Stimulated activated memory B cell treated with anti-CD40 and anti-IgM and Interleukin-4, amounts not matched to agents 10 μg/mL and 1 μg/mL and 100 μg/mL, for 72 hours (primary cell): Measurements from ENCODE around the gene HSPA1B.
A peak's percentile ranks its signal among the peaks of the same experiment; 100 is the strongest.
"Not testable (repeated sequence)": the region's sequence is repeated elsewhere in the genome, so short reads cannot be mapped to it uniquely, and the experiment has no call there.

Experiments
- ATAC-seq: fragments of 150-1000 bp; cut with Tn5 transposase; 2 replicates; pipeline ENCODE4 v1.10.0; 2021
- H3K27ac Mint-ChIP-seq: one replicate; pipeline ENCODE4 v1.8.0; 2022; ENCODE audit warnings: mild to moderate bottlenecking, mixed read lengths
- H3K27me3 Mint-ChIP-seq: one replicate; pipeline ENCODE4 v1.8.0; 2022; ENCODE audit warnings: mixed read lengths
- H3K36me3 Mint-ChIP-seq: one replicate; pipeline ENCODE4 v1.8.0; 2022; ENCODE audit warnings: mixed read lengths
- H3K4me1 Mint-ChIP-seq: one replicate; pipeline ENCODE4 v1.8.0; 2022; ENCODE audit warnings: mixed read lengths
- H3K4me3 Mint-ChIP-seq: one replicate; pipeline ENCODE4 v1.8.0; 2022; ENCODE audit warnings: mild to moderate bottlenecking, moderate library complexity, mixed read lengths
- H3K9me3 Mint-ChIP-seq: one replicate; pipeline ENCODE4 v1.8.0; 2022; ENCODE audit warnings: mixed read lengths

The HSPA1B gene

DNA sequence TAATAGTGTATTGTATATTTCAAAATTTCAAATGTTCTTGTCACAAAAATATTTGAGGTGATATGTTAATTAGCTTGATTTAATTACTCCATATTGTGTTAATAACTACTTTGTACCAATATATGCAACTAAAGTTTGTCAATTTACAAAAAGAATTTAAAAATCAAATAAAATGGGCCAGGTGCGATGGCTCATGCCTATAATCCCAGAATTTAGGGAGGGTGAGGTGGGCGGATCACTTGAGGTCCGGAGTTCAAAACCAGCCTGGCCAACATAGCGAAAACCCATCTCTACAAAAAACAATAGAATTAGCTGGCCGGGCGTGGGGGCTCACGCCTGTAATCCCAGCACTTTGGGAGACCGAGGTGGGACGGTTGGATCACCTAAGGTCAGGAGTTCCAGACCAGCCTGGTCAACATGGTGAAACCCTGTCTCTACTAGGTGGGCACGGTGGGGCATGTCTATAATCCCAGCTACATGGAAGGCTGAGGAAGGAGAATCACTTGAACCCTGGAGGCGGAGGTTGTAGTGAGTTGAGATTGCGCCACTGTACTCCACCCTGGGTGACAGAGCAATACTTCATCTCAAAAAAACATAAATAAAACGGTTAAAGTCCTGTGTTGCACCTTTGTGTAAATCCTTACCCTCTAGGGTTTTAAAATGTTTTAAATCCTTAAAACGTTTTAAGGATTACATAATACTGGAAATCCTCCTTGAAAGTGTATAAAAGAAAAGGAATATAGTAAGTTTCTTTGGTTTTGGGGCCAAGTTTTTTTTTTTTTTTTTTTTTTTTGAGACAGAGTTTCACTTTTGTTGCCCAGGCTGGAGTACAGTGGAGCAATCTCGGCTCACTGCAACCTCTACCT lies 4.0 kb downstream of the HSPA1B start:
- no peaks in the 10 kb centered on the region for H3K27me3 Mint-ChIP-seq
- no peak overlapping the region for H3K27ac Mint-ChIP-seq
- no peaks in the 10 kb centered on the region for H3K9me3 Mint-ChIP-seq
- peak overlapping the region; percentile 95 for H3K4me3 Mint-ChIP-seq
- no peak for ATAC-seq
- H3K36me3 Mint-ChIP-seq = peaks cover 17% of the 10 kb centered on the region
- peaks cover 25% of the 10 kb centered on the region for H3K4me1 Mint-ChIP-seq

DNA sequence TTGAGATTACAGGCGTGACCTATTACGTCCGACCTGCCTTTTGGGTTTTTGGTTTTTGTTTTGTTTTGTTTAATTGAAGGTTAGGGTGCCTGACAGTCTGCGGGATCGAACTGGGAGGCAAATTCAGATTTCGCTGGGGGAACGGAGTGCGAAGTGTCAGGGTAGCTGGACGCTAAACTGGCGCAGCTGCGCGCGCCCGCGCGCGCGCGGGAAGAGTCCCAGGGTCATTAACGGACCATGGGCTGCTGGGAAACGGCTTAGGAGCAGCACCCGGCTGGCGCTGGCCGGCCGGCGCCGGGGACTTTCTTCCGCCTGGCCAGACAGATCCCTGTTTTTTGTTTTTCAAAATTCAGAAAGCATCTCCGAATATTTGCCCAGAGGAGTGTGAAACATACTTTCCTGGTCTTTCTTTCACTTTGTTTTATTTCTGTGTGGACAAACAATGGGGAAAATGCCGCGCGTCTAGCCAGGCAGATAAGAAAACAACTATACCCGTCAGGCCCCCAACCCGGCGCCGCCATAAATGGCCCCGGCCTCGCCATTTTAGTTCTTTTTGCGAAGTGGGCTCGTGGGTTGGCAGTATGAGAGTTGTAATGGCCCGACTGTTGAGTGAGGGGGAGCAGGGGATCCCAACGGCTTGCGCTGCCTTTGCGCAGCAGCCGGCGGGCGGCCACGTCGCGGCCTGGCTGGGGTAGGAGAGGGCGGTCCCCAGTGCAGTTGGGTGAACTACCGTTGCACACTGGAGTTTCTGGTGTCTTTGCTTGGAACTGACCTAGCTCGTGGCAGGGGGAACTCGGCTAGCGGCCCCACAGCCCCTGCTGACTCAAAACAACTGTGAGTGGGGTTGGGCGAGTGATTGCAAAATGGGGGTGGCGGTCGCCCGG lies 7.1 kb downstream of the HSPA1B start:
- ATAC-seq = peak; percentile 79
- H3K27me3 Mint-ChIP-seq = no peaks in the 10 kb centered on the region
- peaks cover 38% of the 10 kb centered on the region for H3K36me3 Mint-ChIP-seq
- peak overlapping the region; percentile 100 for H3K27ac Mint-ChIP-seq
- H3K9me3 Mint-ChIP-seq = no peaks in the 10 kb centered on the region
- peaks cover 49% of the 10 kb centered on the region for H3K4me1 Mint-ChIP-seq
- H3K4me3 Mint-ChIP-seq = peak overlapping the region; percentile 93

DNA sequence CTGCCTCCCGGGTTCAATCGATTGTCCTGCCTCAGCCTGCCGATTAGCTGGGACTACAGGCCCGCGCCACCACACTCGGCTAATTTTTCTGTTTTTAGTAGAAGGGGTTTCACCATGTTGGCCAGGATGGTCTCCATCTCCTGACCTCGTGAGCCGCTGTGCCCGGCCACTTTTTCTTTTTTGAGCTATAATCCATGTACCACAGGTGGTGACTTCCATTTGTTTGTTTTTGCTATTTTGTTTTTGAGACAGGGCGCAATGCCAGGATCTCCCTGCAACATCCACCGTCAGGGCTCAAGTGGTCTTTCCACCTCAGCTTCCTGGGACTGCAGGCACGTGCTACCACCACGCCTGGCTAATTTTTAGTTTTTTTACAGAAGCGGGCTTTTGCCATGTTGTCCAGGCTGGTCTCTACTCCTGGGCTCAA lies 8.5 kb downstream of the HSPA1B start:
- peak overlapping the region; percentile 100 for H3K27ac Mint-ChIP-seq
- peaks cover 34% of the 10 kb centered on the region for H3K4me1 Mint-ChIP-seq
- peaks cover 52% of the 10 kb centered on the region for H3K36me3 Mint-ChIP-seq
- no peak for ATAC-seq
- peak overlapping the region; percentile 93 for H3K4me3 Mint-ChIP-seq
- no peaks in the 10 kb centered on the region for H3K9me3 Mint-ChIP-seq
- no peaks in the 10 kb centered on the region for H3K27me3 Mint-ChIP-seq

DNA sequence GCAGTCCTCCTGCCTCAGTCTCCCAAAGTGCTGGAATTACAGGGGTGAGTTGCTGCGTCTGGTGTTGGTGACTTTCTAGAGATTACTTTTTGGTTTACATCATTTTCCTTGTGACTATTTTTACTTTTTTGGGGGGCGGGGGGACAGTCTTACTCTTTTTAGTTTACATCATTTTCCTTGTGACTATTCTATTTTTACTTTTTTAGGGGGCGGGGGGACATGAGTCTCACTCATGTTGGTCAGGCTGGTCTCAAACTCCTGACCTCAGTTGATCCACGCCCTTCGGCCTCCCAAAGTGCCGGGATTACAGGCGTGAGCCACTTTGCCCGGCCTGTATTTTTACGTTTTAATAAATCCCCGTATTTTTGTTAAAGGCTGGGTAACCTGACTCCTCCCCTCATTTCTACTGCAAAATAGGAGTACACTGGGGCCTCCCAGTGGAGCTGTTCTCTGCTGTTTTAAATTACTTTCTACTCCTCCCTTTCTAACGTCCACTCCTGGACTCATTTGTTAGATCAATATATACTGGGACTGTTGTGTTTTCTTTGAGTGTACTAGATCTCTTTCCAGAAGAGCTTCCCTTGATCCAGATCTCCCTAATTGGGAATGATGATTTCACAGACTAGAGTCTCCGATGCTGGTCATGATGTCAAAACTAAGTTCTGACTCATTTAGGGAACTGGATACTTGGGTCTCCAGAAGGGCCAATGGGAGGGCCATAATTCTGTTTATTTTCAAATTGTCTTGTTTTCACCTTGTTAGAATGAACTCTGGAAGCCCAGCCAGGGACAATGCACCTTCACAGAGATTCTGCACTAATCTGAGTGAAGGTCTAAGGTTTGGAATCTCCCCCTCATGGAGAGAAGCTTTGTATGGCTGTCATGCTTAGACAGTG lies 9.2 kb downstream of the HSPA1B start:
- Mint-ChIP-seq H3K4me1 (peaks cover 34% of the 10 kb centered on the region), H3K4me3 (peak overlapping the region; percentile 93), H3K36me3 (peaks cover 59% of the 10 kb centered on the region), H3K9me3 (no peaks in the 10 kb centered on the region), H3K27ac (peak overlapping the region; percentile 100), H3K27me3 (no peaks in the 10 kb centered on the region)
- ATAC-seq = no peak

DNA sequence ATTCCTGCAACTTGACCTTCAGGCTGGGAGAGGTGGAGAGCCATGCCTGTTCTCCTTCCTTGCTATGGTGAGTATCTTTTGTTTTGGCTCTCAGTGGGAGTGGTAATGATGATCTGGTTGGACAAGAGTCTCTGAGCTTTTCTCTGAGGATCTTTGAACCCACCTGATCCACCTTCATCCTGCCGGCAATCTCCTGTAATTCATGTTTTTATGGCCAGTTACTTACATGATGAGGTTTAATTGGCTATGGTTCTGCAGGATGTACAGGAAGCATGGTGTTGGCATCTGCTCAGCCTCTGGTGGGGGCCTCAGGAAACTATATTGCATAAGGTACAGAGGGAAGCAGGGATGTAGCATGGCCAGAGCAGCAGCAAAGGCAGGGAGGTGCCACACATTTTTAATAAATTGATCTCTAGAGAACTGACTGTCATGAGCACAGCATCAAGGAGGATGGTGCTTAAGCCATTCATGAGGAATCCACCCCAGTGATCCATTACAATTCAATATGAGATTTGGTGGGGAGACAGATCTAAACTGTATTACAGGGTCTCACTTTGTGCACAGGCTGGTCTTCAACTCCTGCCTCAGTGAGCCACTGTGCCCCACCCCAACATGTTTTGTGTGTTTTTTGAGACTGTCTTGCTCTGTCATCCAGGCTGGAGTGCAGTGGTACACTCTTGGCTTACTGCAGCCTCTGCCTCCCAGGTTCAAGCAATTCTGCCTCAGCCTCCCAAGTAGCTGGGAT lies 10.0 kb downstream of the HSPA1B start:
- ATAC-seq = no peak
- Mint-ChIP-seq H3K27me3 (no peaks in the 10 kb centered on the region), H3K4me1 (peaks cover 34% of the 10 kb centered on the region), H3K36me3 (peaks cover 66% of the 10 kb centered on the region), H3K4me3 (peak overlapping the region; percentile 93), H3K27ac (peak overlapping the region; percentile 100), H3K9me3 (no peaks in the 10 kb centered on the region)

DNA sequence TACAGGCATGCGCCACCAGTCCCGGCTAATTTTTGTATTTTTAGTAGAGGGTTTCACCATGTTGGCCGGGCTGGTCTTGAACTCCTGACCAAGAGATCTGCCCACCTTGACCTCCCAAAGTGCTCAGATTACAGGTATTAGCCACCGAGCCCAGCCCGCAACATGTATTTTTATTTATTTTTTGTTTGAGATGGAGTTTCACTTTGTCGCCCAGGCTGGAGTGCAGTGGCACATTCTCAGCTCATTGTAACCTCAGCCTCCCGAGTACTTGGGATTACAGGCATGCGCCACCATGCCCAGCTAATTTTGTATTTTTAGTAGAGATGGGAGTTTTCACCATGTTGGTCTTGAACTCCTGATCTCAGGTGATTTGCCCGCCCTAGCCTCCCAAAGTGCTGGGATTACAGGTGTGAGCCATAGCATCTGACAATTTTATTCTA lies 10.6 kb downstream of the HSPA1B start:
- Mint-ChIP-seq H3K4me3 (peak overlapping the region; percentile 93), H3K4me1 (peaks cover 34% of the 10 kb centered on the region), H3K36me3 (peaks cover 66% of the 10 kb centered on the region)
- H3K27me3 Mint-ChIP-seq, ATAC-seq, H3K27ac Mint-ChIP-seq, H3K9me3 Mint-ChIP-seq: not testable (repeated sequence)

DNA sequence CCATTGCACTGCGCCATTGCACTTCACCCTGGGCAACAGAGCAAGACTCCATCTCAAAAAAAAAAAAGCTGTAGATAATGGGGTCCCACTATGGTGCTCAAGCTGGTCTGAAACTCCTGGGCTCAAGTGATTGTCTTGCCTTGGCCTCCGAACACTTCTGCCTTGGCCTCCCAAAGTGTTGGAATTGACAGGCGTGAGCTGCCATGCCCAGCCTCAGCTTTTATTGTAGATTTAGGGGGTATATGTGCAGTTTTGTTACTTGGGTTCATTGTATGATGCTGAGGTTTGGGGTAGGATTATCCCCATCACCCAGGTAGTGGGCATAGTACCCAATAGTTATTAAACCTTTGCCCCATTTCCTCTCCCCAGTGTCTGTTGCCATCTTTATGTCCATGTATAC lies 11.4 kb downstream of the HSPA1B start:
- Mint-ChIP-seq H3K4me1 (peaks cover 34% of the 10 kb centered on the region), H3K27ac (no peak overlapping the region), H3K4me3 (no peak overlapping the region), H3K9me3 (no peaks in the 10 kb centered on the region), H3K27me3 (no peaks in the 10 kb centered on the region), H3K36me3 (peaks cover 66% of the 10 kb centered on the region)
- no peak for ATAC-seq

DNA sequence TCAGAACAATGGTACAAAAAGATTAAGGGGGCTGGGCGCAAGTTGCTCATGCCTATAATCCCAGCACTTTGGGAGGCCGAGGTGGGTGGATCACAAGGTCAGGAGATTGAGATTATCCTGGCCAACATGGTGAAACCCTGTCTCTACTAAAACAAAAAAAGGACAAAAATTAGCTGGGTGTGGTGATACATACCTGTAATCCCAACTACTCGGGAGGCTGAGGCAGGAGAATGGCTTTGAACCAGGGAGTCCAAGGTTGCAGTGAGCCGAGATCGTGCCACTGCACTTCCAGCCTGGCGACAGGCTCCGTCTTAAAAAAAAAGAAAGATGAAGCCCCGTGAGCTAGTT lies 12.2 kb downstream of the HSPA1B start:
- not testable (repeated sequence) for H3K9me3 Mint-ChIP-seq, ATAC-seq, H3K4me3 Mint-ChIP-seq, H3K27ac Mint-ChIP-seq, H3K27me3 Mint-ChIP-seq
- Mint-ChIP-seq H3K36me3 (peaks cover 65% of the 10 kb centered on the region), H3K4me1 (peaks cover 34% of the 10 kb centered on the region)

DNA sequence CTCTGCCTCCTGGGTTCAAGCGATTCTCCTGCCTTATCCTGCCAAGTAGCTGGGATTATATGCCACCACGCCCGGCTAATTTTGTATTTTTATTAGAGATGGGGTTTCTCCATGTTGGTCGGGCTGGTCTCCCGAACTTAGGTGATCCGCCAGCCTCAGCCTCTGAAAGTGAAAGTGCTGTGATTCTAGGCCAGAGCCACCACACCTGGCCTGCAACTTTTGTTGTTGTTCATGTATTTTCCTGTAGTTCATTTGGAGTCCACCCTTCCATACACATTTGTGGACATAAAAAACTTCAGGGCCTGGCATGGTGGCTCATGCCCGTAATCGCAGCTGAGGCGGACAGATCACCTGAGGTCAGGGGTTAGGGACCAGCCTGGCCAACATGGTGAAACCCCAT lies 14.5 kb downstream of the HSPA1B start:
- no peak overlapping the region for H3K27ac Mint-ChIP-seq
- ATAC-seq = no peak
- H3K27me3 Mint-ChIP-seq = no peaks in the 10 kb centered on the region

DNA sequence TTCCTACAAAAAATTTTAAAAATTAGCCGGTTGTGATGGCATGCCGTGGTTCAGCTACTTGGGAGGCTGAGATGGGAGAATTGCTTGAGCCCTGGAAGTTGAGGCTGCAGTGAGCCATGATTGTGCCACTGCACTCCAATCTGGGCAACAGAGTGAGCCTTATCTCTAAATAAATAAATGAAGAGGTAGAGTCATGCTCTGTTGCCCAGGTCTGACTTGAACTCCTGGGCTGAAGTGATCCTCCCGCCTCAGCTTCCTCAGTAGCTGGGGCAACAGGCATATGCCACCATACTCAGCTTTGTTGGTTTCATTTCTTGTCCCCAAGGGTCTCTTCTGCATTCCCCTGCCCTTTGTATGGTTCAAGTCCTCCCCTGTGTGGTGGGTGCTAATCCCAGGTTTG lies 17.0 kb downstream of the HSPA1B start:
- Mint-ChIP-seq H3K36me3 (peaks cover 36% of the 10 kb centered on the region), H3K4me1 (no peaks in the 10 kb centered on the region), H3K27me3 (no peaks in the 10 kb centered on the region), H3K9me3 (no peaks in the 10 kb centered on the region), H3K27ac (no peak overlapping the region), H3K4me3 (no peak overlapping the region)
- no peak for ATAC-seq

More for the DNA sequence above, 14.5 kb downstream of the HSPA1B start:
- Mint-ChIP-seq H3K4me3 (no peak overlapping the region), H3K9me3 (no peaks in the 10 kb centered on the region), H3K4me1 (peaks cover 20% of the 10 kb centered on the region), H3K36me3 (peaks cover 51% of the 10 kb centered on the region)

DNA sequence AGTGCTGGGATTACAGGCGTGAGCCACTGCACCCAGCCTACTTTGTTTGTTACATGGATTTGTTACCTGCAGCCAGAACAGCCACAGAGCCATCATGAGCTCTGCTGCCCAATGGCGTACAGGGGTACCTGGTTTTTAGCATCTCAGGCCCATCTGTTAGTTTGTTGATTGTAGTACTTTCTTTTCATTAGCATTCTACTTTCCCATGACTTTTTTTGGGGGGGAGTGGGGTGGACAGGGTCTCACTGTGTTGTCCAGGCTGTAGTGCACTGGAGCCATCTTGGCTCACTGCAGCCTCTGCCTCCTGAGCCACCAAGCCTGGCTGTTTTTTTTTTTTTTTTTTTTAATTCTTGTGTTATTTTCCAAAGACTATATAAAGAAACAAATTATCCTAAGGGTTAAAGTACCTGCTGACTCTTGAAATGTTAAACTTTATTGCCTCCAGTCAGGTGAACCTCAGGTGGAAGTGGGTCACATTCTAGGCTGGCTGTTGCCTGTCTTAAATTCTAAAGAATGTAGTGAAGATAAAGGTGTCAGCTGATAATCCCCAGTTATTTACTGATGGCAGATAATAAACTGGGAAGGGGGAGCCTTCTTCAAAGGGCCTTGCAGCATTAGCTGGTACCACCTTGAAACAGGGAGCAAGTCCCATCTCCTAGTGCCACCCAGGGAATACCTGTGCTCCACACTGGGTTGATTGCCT lies 19.9 kb downstream of the HSPA1B start:
- H3K27ac Mint-ChIP-seq = no peak overlapping the region
- H3K4me3 Mint-ChIP-seq = no peak overlapping the region
- no peaks in the 10 kb centered on the region for H3K9me3 Mint-ChIP-seq
- peaks cover 13% of the 10 kb centered on the region for H3K36me3 Mint-ChIP-seq
- no peaks in the 10 kb centered on the region for H3K4me1 Mint-ChIP-seq
- ATAC-seq = no peak
- no peaks in the 10 kb centered on the region for H3K27me3 Mint-ChIP-seq

DNA sequence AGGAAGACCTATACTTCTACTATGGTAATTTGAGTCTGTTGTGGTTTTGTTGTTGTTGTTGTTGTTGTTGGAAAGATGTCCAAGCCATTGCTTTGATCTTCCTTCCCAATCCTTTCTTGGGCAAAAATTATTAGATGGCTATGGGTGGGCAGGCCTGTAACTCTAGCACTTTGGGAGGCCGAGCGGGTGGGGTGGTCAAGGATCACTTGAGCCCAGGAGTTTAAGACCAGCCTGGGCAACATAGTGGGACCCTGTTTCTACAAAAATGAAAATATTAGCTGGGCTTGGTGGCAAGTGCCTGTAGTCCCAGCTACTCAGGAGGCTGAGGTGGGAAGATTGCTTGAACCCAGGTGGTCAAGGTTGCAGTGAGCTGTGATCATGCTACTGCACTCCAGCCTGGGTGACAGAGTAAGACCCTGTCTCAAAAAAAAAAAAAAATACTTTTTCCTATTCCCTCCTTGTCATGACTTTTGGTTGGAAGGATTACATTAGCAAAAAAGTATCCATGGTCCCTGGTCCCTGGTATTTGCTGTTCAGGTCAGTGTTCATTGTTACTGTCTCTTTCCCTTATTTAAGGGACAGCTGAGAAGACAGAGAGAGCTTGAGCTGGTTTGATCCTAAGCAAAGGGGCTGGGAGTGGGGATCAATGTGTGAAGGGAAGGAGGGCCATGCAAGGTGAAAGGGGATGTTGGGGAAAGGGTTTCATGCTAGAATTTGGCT lies 23.4 kb downstream of the HSPA1B start:
- no peaks in the 10 kb centered on the region for H3K4me1 Mint-ChIP-seq
- no peaks in the 10 kb centered on the region for H3K9me3 Mint-ChIP-seq
- no peak for ATAC-seq
- H3K27ac Mint-ChIP-seq = no peak overlapping the region
- H3K36me3 Mint-ChIP-seq = peaks cover 12% of the 10 kb centered on the region
- no peaks in the 10 kb centered on the region for H3K27me3 Mint-ChIP-seq
- H3K4me3 Mint-ChIP-seq = no peak overlapping the region

DNA sequence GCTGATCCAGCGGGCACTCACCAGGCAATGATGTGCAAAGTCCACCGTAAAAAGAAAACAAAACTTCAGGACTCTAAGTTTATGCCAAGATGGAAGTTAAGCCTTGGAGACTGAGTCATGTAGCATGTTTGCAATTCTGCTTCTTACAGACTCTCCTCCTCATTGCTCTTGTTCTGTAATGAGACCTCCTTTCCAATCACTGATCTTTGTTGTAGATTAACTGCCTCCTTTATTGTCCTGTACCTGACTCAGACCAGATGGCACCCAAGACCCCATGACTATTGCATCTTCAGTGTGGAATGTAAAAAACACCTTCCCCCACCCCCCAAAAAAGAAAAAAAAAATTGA lies 23.9 kb downstream of the HSPA1B start:
- Mint-ChIP-seq H3K27me3 (no peaks in the 10 kb centered on the region), H3K4me1 (no peaks in the 10 kb centered on the region), H3K4me3 (no peak overlapping the region), H3K9me3 (no peaks in the 10 kb centered on the region), H3K27ac (no peak overlapping the region), H3K36me3 (peaks cover 12% of the 10 kb centered on the region)
- no peak for ATAC-seq
